Thyroid gland (tissue), 4 donors: ENCODE measurements around the gene SPTBN4.

Source experiments
- CTCF ChIP-seq, 6 experiments: fragments of 200-600 bp in 3 of 6; fragments of 450-650 bp in 3 of 6; sonication (generic) in 3 of 6; IDR thresholded peaks; one replicate each; pipeline ENCODE4 v1.5.1; 2016 to 2019; ENCODE audit warnings: antibody characterized with exemption in 6 of 6, mild to moderate bottlenecking in 2 of 6, inconsistent platforms in 1 of 6, moderate library complexity in 1 of 6
- POLR2A ChIP-seq, 2 donors: fragments of 450-650 bp; IDR thresholded peaks; one replicate each; pipeline ENCODE4 v1.6.1; 2017; ENCODE audit warnings: antibody characterized with exemption in 2 of 2, mild to moderate bottlenecking in 2 of 2, moderate library complexity in 1 of 2

DNA sequence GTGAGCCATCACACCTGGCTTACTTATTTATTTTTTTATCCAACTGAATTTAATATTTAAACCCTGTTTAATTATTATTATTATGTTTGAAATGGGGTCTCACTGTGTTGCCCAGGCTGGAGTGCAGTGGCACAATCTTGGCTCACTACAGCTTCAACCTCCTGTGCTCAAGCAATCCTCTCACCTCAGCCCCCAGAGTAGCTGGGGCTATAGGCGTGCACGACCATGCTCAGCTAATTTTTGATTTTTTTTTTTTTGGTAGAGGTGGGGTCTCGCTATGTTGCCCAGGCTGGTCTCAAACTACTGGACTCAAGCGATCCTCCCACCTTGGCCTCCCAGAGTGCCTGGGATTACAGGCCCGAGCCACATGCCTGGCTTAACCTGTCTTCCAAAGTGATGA lies 32.5 kb downstream of the SPTBN4 start:
- no peak for TF ChIP-seq POLR2A (IDR thresholded peaks at IDR 0.05)
- no peak for TF ChIP-seq CTCF (IDR thresholded peaks at IDR 0.05)
